Endodermal cell (in vitro differentiated cells): ENCODE results near the gene ZNG1C. TPM values are rescaled to one million over a fixed set of nuclear protein-coding genes. Genes with fewer than 3 reads are reported as not detected.
"Not testable (repeated sequence)": the region's sequence is repeated elsewhere in the genome, so short reads cannot be mapped to it uniquely, and the experiment has no call there.

Experiments
- DNase-seq: peaks from one replicate; pipeline ENCODE4 v3.0.0-alpha.2; 2017
- H3K27ac ChIP-seq: 2 replicates; pipeline ENCODE4 v1.5.1; 2013; ENCODE audit warnings: mild to moderate bottlenecking, low read depth, low read length, moderate library complexity
- H3K27me3 ChIP-seq: 2 replicates; pipeline ENCODE4 v1.6.1; 2013; ENCODE audit warnings: mild to moderate bottlenecking, low read length, moderate library complexity; ENCODE audit not compliant: insufficient read depth, control insufficient read depth, poor library complexity, severe bottlenecking
- H3K36me3 ChIP-seq: 2 replicates; pipeline ENCODE4 v1.7.0; 2013; ENCODE audit warnings: mild to moderate bottlenecking, low read length, moderate library complexity; ENCODE audit not compliant: control insufficient read depth, insufficient read depth
- H3K4me1 ChIP-seq: one replicate; pipeline ENCODE4 v1.7.0; 2013; ENCODE audit warnings: low read length; ENCODE audit not compliant: control insufficient read depth, insufficient read depth
- H3K4me3 ChIP-seq: 2 replicates; pipeline ENCODE4 v1.5.1; 2013; ENCODE audit warnings: mild to moderate bottlenecking, low read length, moderate library complexity
- H3K9ac ChIP-seq: 2 replicates; pipeline ENCODE4 v1.6.1; 2013; ENCODE audit warnings: mild to moderate bottlenecking, low read length, moderate library complexity; ENCODE audit not compliant: poor library complexity, severe bottlenecking; ENCODE audit errors: extremely low read depth
- H3K9me3 ChIP-seq: 2 replicates; pipeline ENCODE4 v1.6.1; 2013; ENCODE audit warnings: mild to moderate bottlenecking, low read length, moderate library complexity; ENCODE audit not compliant: control insufficient read depth
- H3K27ac Mint-ChIP-seq: 2 replicates; pipeline ENCODE4 v1.8.0; 2020; ENCODE audit warnings: mixed read lengths
- H3K27me3 Mint-ChIP-seq: 2 replicates; pipeline ENCODE4 v1.8.0; 2021; ENCODE audit warnings: mild to moderate bottlenecking, mixed read lengths; ENCODE audit not compliant: insufficient read depth
- H3K36me3 Mint-ChIP-seq: 2 replicates; pipeline ENCODE4 v1.8.0; 2020; ENCODE audit warnings: low read depth, mixed read lengths
- H3K4me1 Mint-ChIP-seq: 2 replicates; pipeline ENCODE4 v1.8.0; 2020; ENCODE audit warnings: mixed read lengths
- H3K4me3 Mint-ChIP-seq: 2 replicates; pipeline ENCODE4 v1.8.0; 2020; ENCODE audit warnings: mild to moderate bottlenecking, moderate library complexity, mixed read lengths
- H3K9me3 Mint-ChIP-seq: 2 replicates; pipeline ENCODE4 v1.8.0; 2020; ENCODE audit warnings: mild to moderate bottlenecking, mixed read lengths
- whole genome bisulfite sequencing, 2 experiments: methylation state at CpG; one replicate each; pipeline versions ENCODE4 v1.1.5 to v1.1.7; 2013; ENCODE audit warnings: missing lambda C conversion rate in 2 of 2, mixed read lengths in 1 of 2; ENCODE audit not compliant: insufficient coverage in 1 of 2, insufficient read length in 1 of 2; 5-methylcytosine and 5-hydroxymethylcytosine counted together
- total RNA-seq, 2 donors: library from RNA; stranded (reverse); fragmentation: NEBNext Ultra II Directional in 1 of 2; extraction: Animal tissue kit (Norgen Biotek cat#: 25700) in 1 of 2; gene quantifications; 2 replicates in 1 of 2; 3 replicates in 1 of 2; pipeline ENCODE4 v1.2.1, GENCODE V29; 2021

ZNG1C gene
- total RNA-seq, 2 donors from 2014 or later, result 32.6 to 37.1 TPM

DNA sequence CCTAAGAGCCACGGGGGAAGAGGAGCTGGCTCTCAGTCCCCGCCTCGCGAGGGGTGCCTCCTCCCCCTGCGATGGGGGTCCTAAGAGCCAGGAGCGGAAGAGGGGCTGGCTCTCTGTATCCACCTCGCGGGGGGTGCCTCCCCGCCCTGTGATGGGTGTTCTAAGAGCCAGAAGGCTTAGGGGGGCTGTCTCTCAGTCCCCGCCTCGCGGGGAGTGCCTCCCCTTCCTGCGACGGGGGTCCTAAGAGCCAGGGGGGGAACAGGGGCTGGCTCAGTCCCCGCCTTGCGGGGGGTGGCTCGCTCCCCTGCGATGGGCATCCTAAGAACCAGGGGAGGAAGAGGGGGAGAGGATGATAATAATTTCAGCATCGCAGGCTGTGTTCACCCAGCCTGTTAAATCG lies 82.7 kb downstream of the ZNG1C start:
- WGBS, 2 experiments, result no CpG with 5 or more reads among the region's 20 CpGs
- not testable (repeated sequence) for H3K4me1 ChIP-seq, H3K9me3 Mint-ChIP-seq, H3K9me3 ChIP-seq, H3K27me3 Mint-ChIP-seq, H3K27me3 ChIP-seq, H3K27ac Mint-ChIP-seq, DNase-seq, H3K36me3 Mint-ChIP-seq, H3K4me3 Mint-ChIP-seq, H3K27ac ChIP-seq, H3K4me1 Mint-ChIP-seq, H3K9ac ChIP-seq, H3K4me3 ChIP-seq, H3K36me3 ChIP-seq

DNA sequence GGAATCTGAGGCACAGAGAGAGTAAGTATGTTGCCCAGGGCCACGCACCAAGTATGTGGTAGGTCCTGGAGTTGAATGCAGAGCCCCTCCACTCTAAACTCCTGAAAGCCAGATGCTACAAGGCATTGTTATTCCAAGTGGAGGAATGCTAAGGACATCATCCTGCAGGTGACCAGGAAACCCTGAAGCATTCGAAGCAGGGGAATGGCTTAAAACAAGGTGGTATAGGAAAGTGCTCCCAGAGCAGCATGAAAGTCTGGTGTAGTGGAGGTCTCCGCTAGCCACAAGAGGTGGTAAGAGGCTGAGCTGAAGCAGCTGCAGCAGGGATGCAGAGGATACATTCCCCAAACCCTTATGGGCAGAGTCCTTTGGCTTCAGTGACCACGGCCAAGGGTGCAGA lies 87.3 kb downstream of the ZNG1C start:
- H3K4me1 ChIP-seq, H3K27ac ChIP-seq, H3K9me3 ChIP-seq, H3K36me3 ChIP-seq, H3K9me3 Mint-ChIP-seq, H3K4me3 ChIP-seq, H3K4me3 Mint-ChIP-seq, H3K9ac ChIP-seq, H3K27me3 ChIP-seq, H3K36me3 Mint-ChIP-seq, DNase-seq, H3K27ac Mint-ChIP-seq, H3K4me1 Mint-ChIP-seq: not testable (repeated sequence)
- WGBS, 2 experiments, result 47% methylated on average over 1 of the region's 4 CpGs; no CpG with 5 or more reads in 1 of the 2 experiments
- H3K27me3 Mint-ChIP-seq, result peaks cover 15% of the 10 kb centered on the region

DNA sequence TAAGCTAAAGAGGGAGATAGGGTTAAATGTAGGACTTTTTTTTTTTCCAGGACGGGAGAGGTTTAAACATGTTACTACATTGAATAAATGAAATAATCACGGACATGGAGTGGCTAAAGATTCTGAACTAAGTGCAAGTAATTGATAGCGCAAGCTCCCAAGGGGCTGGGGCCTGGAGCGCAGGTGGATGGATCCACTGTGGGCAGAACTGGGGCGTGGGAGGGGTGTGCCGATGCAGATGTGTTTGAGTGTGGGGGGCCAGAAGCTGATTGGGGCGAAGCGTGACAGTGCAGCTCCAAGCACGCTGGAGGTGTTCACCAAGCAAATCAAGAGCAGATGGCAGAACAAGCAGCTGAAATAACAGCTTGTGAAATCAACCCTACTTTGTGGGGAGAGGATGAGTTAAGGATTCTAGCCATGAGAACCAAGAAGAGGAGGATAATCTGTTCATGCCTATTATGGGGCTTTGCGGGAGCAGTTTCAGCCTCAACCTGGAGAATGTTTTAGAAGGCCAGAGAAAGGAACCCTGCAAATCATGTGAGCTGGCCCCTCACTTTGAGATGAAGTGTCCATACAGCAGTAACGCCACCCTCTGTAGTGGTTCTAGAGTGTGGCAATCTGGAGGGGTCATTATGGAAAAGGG lies 88.9 kb downstream of the ZNG1C start:
- DNase-seq, H3K4me1 ChIP-seq, H3K4me3 ChIP-seq, H3K9me3 ChIP-seq, H3K4me1 Mint-ChIP-seq, H3K27me3 ChIP-seq, H3K27ac ChIP-seq, H3K9ac ChIP-seq, H3K9me3 Mint-ChIP-seq, H3K4me3 Mint-ChIP-seq, H3K36me3 Mint-ChIP-seq, H3K36me3 ChIP-seq, H3K27ac Mint-ChIP-seq: not testable (repeated sequence)
- H3K27me3 Mint-ChIP-seq, result peaks cover 15% of the 10 kb centered on the region
- WGBS, 2 experiments, result 84% methylated on average over 5 of the region's 11 CpGs; no CpG with 5 or more reads in 1 of the 2 experiments

DNA sequence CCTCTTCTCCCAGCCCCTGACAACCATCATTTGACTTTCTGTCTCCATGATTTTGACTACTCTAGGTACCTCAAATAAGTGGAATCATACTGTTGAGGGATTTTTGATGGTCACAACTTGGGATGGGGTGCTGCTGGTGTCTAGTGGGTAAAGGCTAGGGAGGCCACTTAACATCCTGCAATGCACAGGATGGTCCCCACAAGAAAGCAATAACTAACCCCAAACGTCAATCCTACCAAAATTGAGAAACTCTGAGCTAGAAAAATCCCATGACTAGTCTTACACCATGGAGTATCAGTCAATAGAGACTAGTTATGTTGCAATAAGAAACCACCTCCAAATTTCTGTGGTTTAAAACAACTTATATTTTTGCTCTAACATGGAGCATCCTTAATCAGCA lies 90.3 kb downstream of the ZNG1C start:
- H3K4me1 Mint-ChIP-seq, H3K4me3 ChIP-seq, H3K9me3 ChIP-seq, H3K27ac Mint-ChIP-seq, H3K9ac ChIP-seq, H3K4me1 ChIP-seq, H3K9me3 Mint-ChIP-seq, H3K36me3 Mint-ChIP-seq, DNase-seq, H3K4me3 Mint-ChIP-seq, H3K36me3 ChIP-seq, H3K27ac ChIP-seq, H3K27me3 ChIP-seq: not testable (repeated sequence)
- H3K27me3 Mint-ChIP-seq, result peaks cover 17% of the 10 kb centered on the region
- WGBS, 2 experiments, result no CpG with 5 or more reads among the region's 1 CpG

DNA sequence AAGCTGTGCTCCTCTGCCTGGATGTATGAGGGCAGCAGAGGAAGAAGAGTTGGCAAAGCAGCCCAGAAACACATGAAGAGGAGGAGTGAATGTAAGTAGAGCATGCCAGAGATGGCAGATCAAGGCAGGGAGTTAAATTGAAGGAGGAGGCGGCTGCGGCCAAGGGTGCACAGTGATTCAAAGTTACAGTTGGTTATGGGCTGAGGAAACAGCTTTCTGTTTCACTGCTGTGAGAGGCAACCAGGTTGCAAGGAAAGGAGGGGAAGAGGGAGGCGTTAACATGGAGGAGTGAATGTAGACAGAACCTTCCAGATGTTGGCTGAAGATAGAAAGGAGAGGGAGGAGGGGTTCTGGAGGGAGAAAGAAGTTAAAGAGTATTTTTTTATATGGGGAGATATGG lies 94.2 kb downstream of the ZNG1C start:
- H3K9me3 Mint-ChIP-seq, H3K36me3 ChIP-seq, H3K4me1 Mint-ChIP-seq, H3K36me3 Mint-ChIP-seq, H3K4me3 ChIP-seq, H3K27ac Mint-ChIP-seq, H3K4me3 Mint-ChIP-seq, H3K27ac ChIP-seq, H3K4me1 ChIP-seq, H3K9ac ChIP-seq, H3K27me3 ChIP-seq, H3K9me3 ChIP-seq, DNase-seq: not testable (repeated sequence)
- H3K27me3 Mint-ChIP-seq, result peaks cover 12% of the 10 kb centered on the region
- WGBS, 2 experiments, result no CpG with 5 or more reads among the region's 3 CpGs

DNA sequence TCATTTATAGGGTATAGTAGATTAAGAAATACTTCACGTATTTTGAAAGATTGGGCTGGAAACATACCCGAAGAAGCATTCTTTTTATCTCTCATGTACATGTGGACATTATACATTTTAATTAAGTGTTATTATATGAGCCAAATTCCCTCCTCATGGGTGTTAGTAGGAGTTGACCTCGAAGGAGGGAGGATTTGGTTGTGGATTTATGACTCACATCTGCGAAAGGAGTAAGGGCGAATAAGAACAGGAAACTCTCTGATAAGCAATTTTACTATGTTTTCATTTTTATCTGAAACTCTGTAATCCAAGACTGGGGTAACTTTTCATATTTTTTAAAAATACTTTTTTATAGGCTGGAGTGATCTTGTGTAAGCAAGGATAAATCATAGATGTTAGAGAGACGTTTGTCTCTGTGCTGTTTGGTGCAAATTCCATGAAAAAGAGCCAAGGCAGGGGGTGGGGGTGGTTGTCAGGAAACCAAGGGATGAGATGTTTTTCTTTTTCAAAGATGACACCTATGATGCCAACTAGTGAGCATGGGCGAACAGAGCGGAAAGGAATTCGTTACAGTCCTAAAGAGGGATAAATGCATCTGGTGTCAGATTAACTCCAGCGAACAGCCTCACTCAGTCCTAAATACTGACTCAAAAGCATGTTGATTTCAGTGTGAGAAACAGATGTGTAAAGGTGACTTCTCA lies 95.0 kb downstream of the ZNG1C start:
- not testable (repeated sequence) for H3K27ac Mint-ChIP-seq, H3K27me3 ChIP-seq, H3K27ac ChIP-seq, H3K4me1 ChIP-seq, H3K4me1 Mint-ChIP-seq, DNase-seq, H3K9me3 ChIP-seq, H3K4me3 ChIP-seq, H3K36me3 Mint-ChIP-seq, H3K9me3 Mint-ChIP-seq, H3K36me3 ChIP-seq, H3K4me3 Mint-ChIP-seq, H3K9ac ChIP-seq
- H3K27me3 Mint-ChIP-seq, result peaks cover 12% of the 10 kb centered on the region
- WGBS, 2 experiments, result no CpG with 5 or more reads among the region's 10 CpGs

DNA sequence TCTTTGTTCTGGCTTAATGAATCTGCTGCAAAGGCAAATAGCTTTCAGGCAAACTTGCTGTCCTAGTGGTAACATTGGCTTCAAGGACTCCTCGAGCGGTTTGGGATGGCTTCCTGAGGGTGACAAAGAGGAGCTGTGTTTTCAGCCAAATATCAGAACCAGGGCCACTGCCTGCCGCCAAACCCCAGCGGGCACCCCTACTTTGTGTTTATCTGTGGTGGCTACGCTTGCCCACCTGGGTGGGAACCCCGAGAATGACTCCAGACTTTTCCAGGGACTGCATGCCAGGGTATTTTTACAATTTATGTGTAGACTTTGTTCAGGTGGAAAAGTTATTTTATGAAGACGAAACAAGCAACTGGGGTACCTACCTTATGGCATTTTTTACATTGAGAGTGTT lies 96.2 kb downstream of the ZNG1C start:
- H3K4me3 ChIP-seq, H3K9me3 Mint-ChIP-seq, H3K27me3 ChIP-seq, H3K9ac ChIP-seq, H3K4me3 Mint-ChIP-seq, H3K4me1 ChIP-seq, DNase-seq, H3K27ac Mint-ChIP-seq, H3K4me1 Mint-ChIP-seq, H3K27ac ChIP-seq, H3K36me3 ChIP-seq, H3K9me3 ChIP-seq, H3K36me3 Mint-ChIP-seq: not testable (repeated sequence)
- 80 to 92% methylated on average over 1 to 6 of the region's 7 CpGs for WGBS, 2 experiments
- H3K27me3 Mint-ChIP-seq, result peaks cover 14% of the 10 kb centered on the region
